ENCODE data around the gene ARFIP1. TPM values are rescaled to one million over a fixed set of nuclear protein-coding genes. Genes with fewer than 3 reads are reported as not detected.

ARFIP1 gene
- polyA plus RNA-seq, 3 donors, result 11.7 to 28.4 (median 27.2) TPM

GRCh38 chr4:152938237-152938947 lies 158.6 kb downstream of the ARFIP1 start:
- H3K4me1 Mint-ChIP-seq, result peaks cover 23% of the 10 kb centered on the region
- H3K27me3 ChIP-seq (ENCODE audit: control insufficient read depth in 2 of 2, insufficient read depth in 2 of 2, low read length in 2 of 2), result peaks cover 65 to 82% of the 10 kb centered on the region in 2 donors
- H4K20me1 ChIP-seq (ENCODE audit: insufficient read depth, low read length), result no peaks in the 10 kb centered on the region
- TF ChIP-seq CTCF (IDR thresholded peaks at IDR 0.05), result no peak
- peaks cover 14 to 16% of the 10 kb centered on the region in 2 donors for H3K36me3 Mint-ChIP-seq
- 44% methylated on average over 9 of the region's 17 CpGs for WGBS (ENCODE audit: insufficient coverage)
- no peak overlapping the region for H2AFZ ChIP-seq (ENCODE audit: insufficient read depth, low read depth, low read length, poor library complexity, severe bottlenecking)
- no peak overlapping the region for H3K27ac Mint-ChIP-seq
- H3K4me1 ChIP-seq (ENCODE audit: control insufficient read depth in 1 of 2, insufficient read depth in 2 of 2, low read length in 2 of 2), result peaks cover 28 to 36% of the 10 kb centered on the region in 2 donors
- H3K4me3 ChIP-seq (replicated peaks in 1 of 3; ENCODE audit: low read depth in 2 of 3, low read length in 3 of 3), result peak overlapping the region in 1 of 3 experiments; percentile 76
- intact Hi-C loops (cut with micrococcal nuclease), result no loop called here
- H3K79me2 ChIP-seq (ENCODE audit: insufficient read depth, low read length), result no peaks in the 10 kb centered on the region
- H3K36me3 ChIP-seq (replicated peaks in 1 of 2; ENCODE audit: control insufficient read depth in 1 of 2, insufficient read depth in 2 of 2, low read length in 2 of 2), result no peaks in the 10 kb centered on the region
- peaks cover 0 to 37% of the 10 kb centered on the region in 2 donors for H3K9me3 ChIP-seq (replicated peaks in 1 of 2; ENCODE audit: control insufficient read depth in 1 of 2, insufficient read depth in 1 of 2, low read length in 2 of 2)
- no peak for DNase-seq
- H3K27me3 Mint-ChIP-seq (ENCODE audit: low read depth in 3 of 3), result peaks cover 63 to 82% (median 69%) of the 10 kb centered on the region in 3 donors
- H3K4me3 Mint-ChIP-seq, result peak overlapping the region; percentile 60 to 92
- H3K4me2 ChIP-seq (replicated peaks; ENCODE audit: extremely low read depth, low read length, poor library complexity, severe bottlenecking), result peak overlapping the region; percentile 89
- H3K9me3 Mint-ChIP-seq, result peaks cover 0 to 31% (median 16%) of the 10 kb centered on the region in 7 donors
- H3K9ac ChIP-seq (ENCODE audit: insufficient read depth, low read length, poor library complexity, severe bottlenecking), result no peak overlapping the region
- no peak overlapping the region for H3K27ac ChIP-seq (ENCODE audit: low read depth in 1 of 2, low read length in 2 of 2)

- peaks cover 52 to 69% (median 57%) of the 10 kb centered on the region in 3 donors for H3K27me3 Mint-ChIP-seq (ENCODE audit: low read depth in 3 of 3)
- Histone ChIP-seq H3K27me3 (ENCODE audit: control insufficient read depth in 2 of 2, insufficient read depth in 2 of 2, low read length in 2 of 2) (peaks cover 56 to 72% of the 10 kb centered on the region in 2 donors), H4K20me1 (ENCODE audit: insufficient read depth, low read length) (no peaks in the 10 kb centered on the region), H3K36me3 (replicated peaks in 1 of 2; ENCODE audit: control insufficient read depth in 1 of 2, insufficient read depth in 2 of 2, low read length in 2 of 2) (no peaks in the 10 kb centered on the region), H3K9me3 (replicated peaks in 1 of 2; ENCODE audit: control insufficient read depth in 1 of 2, insufficient read depth in 1 of 2, low read length in 2 of 2) (peaks cover 0 to 32% of the 10 kb centered on the region in 2 donors), H3K4me3 (replicated peaks in 1 of 3; ENCODE audit: low read depth in 2 of 3, low read length in 3 of 3) (no peak overlapping the region), H3K9ac (ENCODE audit: insufficient read depth, low read length, poor library complexity, severe bottlenecking) (no peak overlapping the region), H3K4me1 (ENCODE audit: control insufficient read depth in 1 of 2, insufficient read depth in 2 of 2, low read length in 2 of 2) (peaks cover 28 to 36% of the 10 kb centered on the region in 2 donors), H3K79me2 (ENCODE audit: insufficient read depth, low read length) (no peaks in the 10 kb centered on the region), H3K27ac (ENCODE audit: low read depth in 1 of 2, low read length in 2 of 2) (no peak overlapping the region), H2AFZ (ENCODE audit: insufficient read depth, low read depth, low read length, poor library complexity, severe bottlenecking) (no peak overlapping the region), H3K4me2 (replicated peaks; ENCODE audit: extremely low read depth, low read length, poor library complexity, severe bottlenecking) (no peak overlapping the region)
- H3K9me3 Mint-ChIP-seq, result peaks cover 0 to 24% (median 16%) of the 10 kb centered on the region in 7 donors
- H3K4me1 Mint-ChIP-seq, result peaks cover 23% of the 10 kb centered on the region
- H3K36me3 Mint-ChIP-seq, result peaks cover 7 to 11% of the 10 kb centered on the region in 2 donors
- no peak for DNase-seq
- TF ChIP-seq CTCF (IDR thresholded peaks at IDR 0.05), result no peak
- no peak overlapping the region for H3K27ac Mint-ChIP-seq
- intact Hi-C loops (cut with micrococcal nuclease), result no loop called here
- no CpG with 5 or more reads among the region's 2 CpGs for WGBS (ENCODE audit: insufficient coverage)
- H3K4me3 Mint-ChIP-seq, result peak overlapping the region in 1 of 2 donors; percentile 92
Measured at GRCh38 chr4:152939621-152940020, 159.9 kb downstream of the ARFIP1 start.
